Karpas-422 (cell line): ENCODE results near the gene ODC1. TPM values are rescaled to one million over a fixed set of nuclear protein-coding genes. Genes with fewer than 3 reads are reported as not detected.
"Not testable (repeated sequence)": the region's sequence is repeated elsewhere in the genome, so short reads cannot be mapped to it uniquely, and the experiment has no call there.

Source experiments
- DNase-seq: peaks from one replicate; pipeline ENCODE4 v3.0.0-alpha.2; 2015
- H2AFZ ChIP-seq: fragments of 200-600 bp; sonication (generic); 2 replicates; pipeline ENCODE4 v1.6.1; 2014; ENCODE audit warnings: antibody characterized with exemption, low read length, mixed read lengths
- H3K27ac ChIP-seq: fragments of 200-600 bp; sonication (generic); 2 replicates; pipeline ENCODE4 v1.5.1; 2014; ENCODE audit warnings: mild to moderate bottlenecking, low read length, moderate library complexity
- H3K27me3 ChIP-seq: fragments of 200-600 bp; sonication (generic); 2 replicates; pipeline ENCODE4 v1.6.1; 2014; ENCODE audit warnings: low read length, mixed read lengths
- H3K36me3 ChIP-seq: fragments of 200-600 bp; sonication (generic); 2 replicates; pipeline ENCODE4 v1.6.1; 2014; ENCODE audit warnings: low read length, mixed read lengths; ENCODE audit not compliant: insufficient read depth
- H3K4me1 ChIP-seq: fragments of 200-600 bp; sonication (generic); 2 replicates; pipeline ENCODE4 v1.6.1; 2014; ENCODE audit warnings: mild to moderate bottlenecking, low read length, mixed read lengths
- H3K4me2 ChIP-seq: fragments of 200-600 bp; sonication (generic); 2 replicates; pipeline ENCODE4 v1.6.1; 2014; ENCODE audit warnings: low read length, low read depth, mild to moderate bottlenecking; ENCODE audit not compliant: poor library complexity, severe bottlenecking
- H3K4me3 ChIP-seq: fragments of 200-600 bp; sonication (generic); 2 replicates; pipeline ENCODE4 v1.5.1; 2014; ENCODE audit warnings: mild to moderate bottlenecking, antibody characterized with exemption, low read length, mixed read lengths
- H3K79me2 ChIP-seq: fragments of 200-600 bp; sonication (generic); 2 replicates; pipeline ENCODE4 v1.6.1; 2014; ENCODE audit warnings: mild to moderate bottlenecking, low read length, mixed read lengths
- H3K9ac ChIP-seq: fragments of 200-600 bp; sonication (generic); 2 replicates; pipeline ENCODE4 v1.6.0; 2014; ENCODE audit warnings: low read length
- H3K9me2 ChIP-seq: fragments of 200-600 bp; sonication (generic), shearing (Covaris generic); replicated peaks from 2 replicates; pipeline ENCODE4 v1.6.0; 2014; ENCODE audit warnings: mild to moderate bottlenecking, low read length, moderate library complexity; ENCODE audit not compliant: insufficient read depth
- H3K9me3 ChIP-seq: fragments of 300-700, 200-600 bp; sonication (generic); 2 replicates; pipeline ENCODE4 v1.6.1; 2014; ENCODE audit warnings: low read length, mixed read lengths
- H4K20me1 ChIP-seq: fragments of 200-600 bp; sonication (generic); 2 replicates; pipeline ENCODE4 v1.6.1; 2014; ENCODE audit warnings: mild to moderate bottlenecking, antibody characterized with exemption, low read length, low read depth; ENCODE audit not compliant: insufficient read depth
- total RNA-seq: library from RNA; depleted of rRNA; stranded (reverse); fragments of >200 nt; shearing (Covaris generic); gene quantifications from 2 replicates; pipeline ENCODE4 v1.2.3, GENCODE V29; 2014; ENCODE audit warnings: low replicate concordance

ODC1 gene
- total RNA-seq, 1 experiment from 2014 or later: 247 TPM

- DNase-seq: no peak
- H3K27ac ChIP-seq: no peak overlapping the region
- no peaks in the 10 kb centered on the region for H4K20me1 ChIP-seq
- H2AFZ ChIP-seq: no peak overlapping the region
- H3K36me3 ChIP-seq: no peaks in the 10 kb centered on the region
- H3K27me3 ChIP-seq: no peaks in the 10 kb centered on the region
- no peaks in the 10 kb centered on the region for H3K9me2 ChIP-seq
- H3K4me1 ChIP-seq: no peaks in the 10 kb centered on the region
- no peak overlapping the region for H3K4me2 ChIP-seq
- H3K9ac ChIP-seq: no peak overlapping the region
- no peaks in the 10 kb centered on the region for H3K79me2 ChIP-seq
- H3K9me3 ChIP-seq: no peaks in the 10 kb centered on the region
- H3K4me3 ChIP-seq: no peak overlapping the region
These were observed 42.7 kb upstream of the ODC1 start for GRCh38 chr2:10490806-10491291.

DNA sequence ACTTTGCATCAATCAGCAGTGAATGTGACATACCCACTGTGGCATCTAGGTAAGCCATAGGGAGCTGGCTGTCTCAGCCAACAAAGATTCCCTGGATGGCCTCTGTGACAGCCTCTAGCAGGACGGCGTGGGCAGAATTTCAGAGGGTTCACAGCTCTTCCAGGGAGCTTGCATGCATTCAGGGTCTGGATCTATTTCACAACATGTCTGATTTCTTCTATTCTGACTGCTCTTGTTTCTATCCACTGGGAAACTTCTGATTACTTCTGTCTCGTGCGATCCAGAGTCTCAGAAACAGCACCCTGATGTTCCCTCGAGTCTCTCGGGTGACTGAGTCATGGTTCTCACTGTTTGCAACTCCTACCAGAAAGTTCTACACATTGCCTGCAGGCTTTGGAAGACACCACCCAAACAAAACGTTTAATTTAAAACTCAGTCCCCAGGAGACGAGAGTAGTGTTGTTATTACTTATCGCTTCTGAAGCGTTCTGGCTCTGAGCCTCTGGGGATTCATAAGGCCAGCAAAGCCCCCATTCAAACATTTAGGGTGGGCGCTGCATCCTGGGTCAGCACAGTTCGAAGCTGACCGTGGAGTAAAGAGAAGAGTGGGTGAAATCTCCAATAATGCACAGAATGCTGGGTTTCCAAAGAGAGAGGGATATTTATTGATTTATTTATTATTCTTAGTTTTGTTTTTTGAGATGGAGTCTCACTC lies 41.9 kb upstream of the ODC1 start:
- H3K4me3 ChIP-seq: no peak overlapping the region

DNA sequence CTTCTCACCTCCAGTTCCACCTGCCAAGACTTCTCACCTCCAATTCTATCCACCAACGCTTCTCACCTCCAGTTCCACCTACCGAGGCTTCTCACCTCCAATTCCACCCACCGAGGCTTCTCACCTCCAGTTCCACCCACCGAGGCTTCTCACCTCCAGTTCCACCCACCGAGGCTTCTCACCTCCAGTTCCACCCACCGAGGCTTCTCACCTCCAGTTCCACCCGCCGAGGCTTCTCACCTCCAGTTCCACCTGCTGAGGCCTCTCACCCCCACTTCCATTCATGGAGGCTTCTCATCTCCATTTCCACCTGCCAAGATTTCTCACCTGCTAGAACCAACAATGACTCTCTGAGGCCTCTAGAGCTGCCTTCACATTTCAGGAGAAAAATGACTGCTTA lies 40.0 kb upstream of the ODC1 start:
- H3K27ac ChIP-seq: not testable (repeated sequence)

More for the DNA sequence above, 41.9 kb upstream of the ODC1 start:
- no peaks in the 10 kb centered on the region for H3K9me3 ChIP-seq
- DNase-seq: no peak
- no peaks in the 10 kb centered on the region for H3K27me3 ChIP-seq
- no peak overlapping the region for H3K27ac ChIP-seq
- H3K9ac ChIP-seq: no peak overlapping the region
- H3K9me2 ChIP-seq: no peaks in the 10 kb centered on the region
- no peak overlapping the region for H3K4me2 ChIP-seq
- H3K4me1 ChIP-seq: no peaks in the 10 kb centered on the region
- no peaks in the 10 kb centered on the region for H3K36me3 ChIP-seq
- no peak overlapping the region for H2AFZ ChIP-seq
- no peaks in the 10 kb centered on the region for H3K79me2 ChIP-seq
- H4K20me1 ChIP-seq: no peaks in the 10 kb centered on the region

DNA sequence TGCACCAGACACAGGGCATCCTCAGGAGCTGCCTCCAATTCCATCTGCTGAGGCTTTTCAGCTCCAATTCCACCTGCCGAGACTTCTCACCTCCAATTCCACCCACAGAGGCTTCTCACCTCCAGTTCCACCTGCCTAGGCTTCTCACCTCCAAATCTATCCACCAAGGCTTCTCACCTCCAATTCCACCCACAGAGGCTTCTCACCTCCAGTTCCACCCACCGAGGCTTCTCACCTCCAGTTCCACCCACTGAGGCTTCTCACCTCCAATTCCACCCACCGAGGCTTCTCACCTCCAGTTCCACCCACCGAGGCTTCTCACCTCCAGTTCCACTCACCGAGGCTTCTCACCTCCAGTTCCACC lies 39.6 kb upstream of the ODC1 start:
- not testable (repeated sequence) for H3K79me2 ChIP-seq, H3K4me2 ChIP-seq, H3K27me3 ChIP-seq, H4K20me1 ChIP-seq, H2AFZ ChIP-seq, H3K9ac ChIP-seq, H3K4me1 ChIP-seq, DNase-seq, H3K27ac ChIP-seq, H3K36me3 ChIP-seq, H3K4me3 ChIP-seq, H3K9me3 ChIP-seq, H3K9me2 ChIP-seq

More for the DNA sequence above, 40.0 kb upstream of the ODC1 start:
- not testable (repeated sequence) for H2AFZ ChIP-seq, H3K4me3 ChIP-seq, H4K20me1 ChIP-seq, DNase-seq, H3K27me3 ChIP-seq, H3K4me1 ChIP-seq, H3K9me2 ChIP-seq, H3K36me3 ChIP-seq, H3K9me3 ChIP-seq, H3K4me2 ChIP-seq, H3K79me2 ChIP-seq, H3K9ac ChIP-seq

GRCh38 chr2:10487081-10487740 lies 39.1 kb upstream of the ODC1 start:
- no peak overlapping the region for H3K9ac ChIP-seq
- H3K9me3 ChIP-seq: no peaks in the 10 kb centered on the region
- H3K4me3 ChIP-seq: no peak overlapping the region
- H3K4me2 ChIP-seq: no peak overlapping the region
- H3K9me2 ChIP-seq: no peaks in the 10 kb centered on the region
- H3K4me1 ChIP-seq: no peaks in the 10 kb centered on the region
- H3K36me3 ChIP-seq: no peaks in the 10 kb centered on the region
- no peak for DNase-seq
- H3K79me2 ChIP-seq: no peaks in the 10 kb centered on the region
- no peak overlapping the region for H2AFZ ChIP-seq
- H4K20me1 ChIP-seq: no peaks in the 10 kb centered on the region
- no peaks in the 10 kb centered on the region for H3K27me3 ChIP-seq
- H3K27ac ChIP-seq: no peak overlapping the region

GRCh38 chr2:10486601-10487079 lies 38.5 kb upstream of the ODC1 start:
- Histone ChIP-seq H3K79me2 (no peaks in the 10 kb centered on the region), H4K20me1 (no peaks in the 10 kb centered on the region), H2AFZ (no peak overlapping the region), H3K4me2 (no peak overlapping the region), H3K4me3 (no peak overlapping the region), H3K36me3 (no peaks in the 10 kb centered on the region), H3K9me3 (no peaks in the 10 kb centered on the region), H3K9ac (no peak overlapping the region), H3K4me1 (no peaks in the 10 kb centered on the region), H3K9me2 (no peaks in the 10 kb centered on the region), H3K27ac (no peak overlapping the region), H3K27me3 (no peaks in the 10 kb centered on the region)
- no peak for DNase-seq

- Histone ChIP-seq H3K79me2 (no peaks in the 10 kb centered on the region), H3K4me1 (no peaks in the 10 kb centered on the region), H3K36me3 (no peaks in the 10 kb centered on the region), H3K9me3 (no peaks in the 10 kb centered on the region), H3K27me3 (no peaks in the 10 kb centered on the region), H3K9me2 (no peaks in the 10 kb centered on the region), H4K20me1 (no peaks in the 10 kb centered on the region), H3K27ac (no peak overlapping the region), H2AFZ (no peak overlapping the region), H3K9ac (no peak overlapping the region), H3K4me2 (no peak overlapping the region), H3K4me3 (no peak overlapping the region)
- no peak for DNase-seq
These were observed 38.0 kb upstream of the ODC1 start for GRCh38 chr2:10486091-10486490.

- Histone ChIP-seq H3K36me3 (no peaks in the 10 kb centered on the region), H3K79me2 (no peaks in the 10 kb centered on the region), H3K4me3 (no peak overlapping the region)
These were observed 34.8 kb upstream of the ODC1 start for GRCh38 chr2:10482913-10483312.

More at GRCh38 chr2:10482913-10483312, 34.8 kb upstream of the ODC1 start:
- Histone ChIP-seq H3K9me2 (no peaks in the 10 kb centered on the region), H3K27ac (no peak overlapping the region), H3K4me2 (no peak overlapping the region), H3K9ac (no peak overlapping the region), H4K20me1 (no peaks in the 10 kb centered on the region), H3K4me1 (no peaks in the 10 kb centered on the region), H3K9me3 (no peaks in the 10 kb centered on the region), H3K27me3 (no peaks in the 10 kb centered on the region), H2AFZ (no peak overlapping the region)
- no peak for DNase-seq
